ENCODE data around the gene PKLR.

- TF ChIP-seq CTCF (IDR thresholded peaks at IDR 0.05; ENCODE audit: poor library complexity, severe bottlenecking) (peak; percentile 19), SMC3 (conservative IDR thresholded peaks at IDR 0.05; ENCODE audit: poor library complexity) (peak; percentile 43)
These were observed 45.8 kb downstream of the PKLR start, which contains the start of gene ENTREP3 for GRCh38 chr1:155255243-155256007.

Measured in neural cell (in vitro differentiated cells).